Nephron (organoid): Measurements from ENCODE around the gene KCNIP4.

Experiments used
- H3K27ac Mint-ChIP-seq, 3 experiments: 2 replicates each; pipeline ENCODE4 v1.8.0; 2020; ENCODE audit warnings: mixed read lengths in 3 of 3, mild to moderate bottlenecking in 2 of 3, moderate library complexity in 1 of 3
- H3K27me3 Mint-ChIP-seq: 2 replicates; pipeline ENCODE4 v1.8.0; 2021; ENCODE audit warnings: low read depth, mild to moderate bottlenecking, moderate library complexity, mixed read lengths
- H3K36me3 Mint-ChIP-seq: 2 replicates; pipeline ENCODE4 v1.8.0; 2020; ENCODE audit warnings: low read depth, mixed read lengths
- H3K4me1 Mint-ChIP-seq: 2 replicates; pipeline ENCODE4 v1.8.0; 2020; ENCODE audit warnings: mixed read lengths
- H3K4me3 Mint-ChIP-seq, 3 experiments: 2 replicates each; pipeline ENCODE4 v1.8.0; 2020; ENCODE audit warnings: mild to moderate bottlenecking in 3 of 3, mixed read lengths in 3 of 3, moderate library complexity in 2 of 3
- H3K9me3 Mint-ChIP-seq: 2 replicates; pipeline ENCODE4 v1.8.0; 2020; ENCODE audit warnings: mixed read lengths
- TF ChIP-seq, protein P1 (sequence below), 3 experiments: fragments of 200-600 bp; sonication (generic); IDR thresholded peaks; one replicate each; pipeline ENCODE4 v1.5.0; 2021; ENCODE audit warnings: antibody characterized with exemption in 3 of 3; ENCODE audit not compliant: unreplicated experiment in 3 of 3

KCNIP4 gene

DNA sequence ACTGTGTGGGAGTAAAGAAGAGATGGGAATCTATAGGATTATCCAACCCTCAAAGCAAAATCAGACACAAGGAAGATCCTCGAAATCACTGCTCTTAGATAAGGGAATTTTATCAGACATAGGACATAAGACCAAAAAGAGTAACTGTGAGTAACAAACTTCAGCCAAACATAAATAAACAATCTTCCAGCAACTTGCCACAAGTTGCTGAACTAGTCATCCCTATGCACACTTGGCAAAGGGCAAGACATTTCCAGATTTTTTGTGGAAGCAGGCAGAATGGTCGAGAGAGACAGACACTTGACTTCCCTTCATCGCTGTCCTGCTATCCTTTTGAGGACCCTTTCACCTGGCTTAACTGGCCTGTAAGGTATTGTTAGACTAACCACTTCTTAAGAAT, 89.6 kb downstream of the KCNIP4 start:
- TF ChIP-seq, protein P1, sequence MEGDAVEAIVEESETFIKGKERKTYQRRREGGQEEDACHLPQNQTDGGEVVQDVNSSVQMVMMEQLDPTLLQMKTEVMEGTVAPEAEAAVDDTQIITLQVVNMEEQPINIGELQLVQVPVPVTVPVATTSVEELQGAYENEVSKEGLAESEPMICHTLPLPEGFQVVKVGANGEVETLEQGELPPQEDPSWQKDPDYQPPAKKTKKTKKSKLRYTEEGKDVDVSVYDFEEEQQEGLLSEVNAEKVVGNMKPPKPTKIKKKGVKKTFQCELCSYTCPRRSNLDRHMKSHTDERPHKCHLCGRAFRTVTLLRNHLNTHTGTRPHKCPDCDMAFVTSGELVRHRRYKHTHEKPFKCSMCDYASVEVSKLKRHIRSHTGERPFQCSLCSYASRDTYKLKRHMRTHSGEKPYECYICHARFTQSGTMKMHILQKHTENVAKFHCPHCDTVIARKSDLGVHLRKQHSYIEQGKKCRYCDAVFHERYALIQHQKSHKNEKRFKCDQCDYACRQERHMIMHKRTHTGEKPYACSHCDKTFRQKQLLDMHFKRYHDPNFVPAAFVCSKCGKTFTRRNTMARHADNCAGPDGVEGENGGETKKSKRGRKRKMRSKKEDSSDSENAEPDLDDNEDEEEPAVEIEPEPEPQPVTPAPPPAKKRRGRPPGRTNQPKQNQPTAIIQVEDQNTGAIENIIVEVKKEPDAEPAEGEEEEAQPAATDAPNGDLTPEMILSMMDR (IDR thresholded peaks at IDR 0.05; ENCODE audit: unreplicated experiment in 3 of 3), result no peak
- no peaks in the 10 kb centered on the region for H3K36me3 Mint-ChIP-seq
- H3K27me3 Mint-ChIP-seq, result no peaks in the 10 kb centered on the region
- H3K4me1 Mint-ChIP-seq, result no peaks in the 10 kb centered on the region
- H3K27ac Mint-ChIP-seq, result no peak overlapping the region
- H3K9me3 Mint-ChIP-seq, result no peaks in the 10 kb centered on the region
- no peak overlapping the region for H3K4me3 Mint-ChIP-seq

DNA sequence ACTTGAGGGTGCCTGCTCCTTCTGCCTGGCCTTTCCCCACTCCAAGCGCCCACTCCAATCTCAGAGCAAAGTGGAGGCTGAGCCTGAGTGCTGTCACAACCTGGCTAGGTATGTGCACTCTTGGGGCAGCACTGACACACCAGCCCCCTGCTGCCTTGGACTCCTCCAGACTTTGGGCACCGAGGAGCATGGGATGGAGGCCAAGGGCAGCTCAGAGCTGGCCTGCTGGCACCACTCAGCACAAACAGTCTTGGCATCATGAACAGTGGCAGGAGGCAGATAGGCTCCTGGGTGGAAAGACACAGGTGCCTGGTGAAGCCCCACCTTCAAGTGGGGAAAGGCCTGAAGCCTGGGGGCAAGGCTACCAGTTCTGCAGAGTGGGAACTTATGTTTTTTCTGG, 91.8 kb downstream of the KCNIP4 start:
- Mint-ChIP-seq H3K4me1 (no peaks in the 10 kb centered on the region), H3K27ac (no peak overlapping the region), H3K9me3 (no peaks in the 10 kb centered on the region), H3K27me3 (no peaks in the 10 kb centered on the region), H3K4me3 (no peak overlapping the region), H3K36me3 (no peaks in the 10 kb centered on the region)
- TF ChIP-seq, protein P1 (IDR thresholded peaks at IDR 0.05; ENCODE audit: unreplicated experiment in 3 of 3), result no peak

DNA sequence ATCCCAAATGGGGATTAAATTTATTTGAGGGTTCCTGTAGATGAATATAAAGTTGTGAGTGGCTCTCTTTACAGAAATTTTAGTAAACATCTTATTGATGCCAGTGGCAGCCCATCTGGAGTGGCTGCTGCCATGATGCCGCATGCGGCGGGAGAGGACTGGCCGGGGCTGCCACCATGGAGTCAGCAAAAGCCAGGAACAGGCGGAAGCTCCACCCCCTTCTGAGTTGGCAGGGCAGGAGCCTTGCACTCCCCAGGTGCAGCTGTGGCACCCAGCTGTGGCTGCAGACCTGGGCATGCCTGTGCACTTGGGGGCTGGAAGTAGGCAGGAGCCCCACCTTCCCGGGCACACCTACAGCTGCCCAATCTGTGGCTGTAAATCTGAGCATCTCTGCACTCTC, 92.3 kb downstream of the KCNIP4 start:
- no peaks in the 10 kb centered on the region for H3K36me3 Mint-ChIP-seq
- TF ChIP-seq, protein P1 (IDR thresholded peaks at IDR 0.05; ENCODE audit: unreplicated experiment in 3 of 3), result no peak
- no peak overlapping the region for H3K4me3 Mint-ChIP-seq
- H3K27ac Mint-ChIP-seq, result no peak overlapping the region
- no peaks in the 10 kb centered on the region for H3K27me3 Mint-ChIP-seq
- H3K4me1 Mint-ChIP-seq, result no peaks in the 10 kb centered on the region
- H3K9me3 Mint-ChIP-seq, result no peaks in the 10 kb centered on the region

DNA sequence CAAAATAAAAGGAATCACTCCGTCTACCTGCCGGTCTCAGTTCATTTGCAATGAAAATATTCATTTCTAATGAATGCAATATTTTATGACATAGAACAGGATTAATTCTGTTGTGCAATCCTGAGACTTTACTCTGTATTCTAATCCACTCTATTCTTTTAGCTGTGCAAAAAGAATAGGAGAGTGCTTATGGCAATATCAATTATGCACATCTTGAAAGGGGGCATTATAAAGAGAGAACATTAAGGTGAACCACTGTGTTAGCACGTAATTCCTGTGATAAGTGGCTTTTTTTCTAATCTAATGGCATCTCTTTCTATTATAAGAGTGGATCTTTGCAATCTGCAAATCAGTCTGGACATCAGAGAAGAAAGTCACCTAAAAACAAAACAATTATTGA, 99.5 kb downstream of the KCNIP4 start:
- no peak overlapping the region for H3K27ac Mint-ChIP-seq
- no peaks in the 10 kb centered on the region for H3K27me3 Mint-ChIP-seq
- peaks cover 9% of the 10 kb centered on the region for H3K4me1 Mint-ChIP-seq
- no peaks in the 10 kb centered on the region for H3K36me3 Mint-ChIP-seq
- H3K9me3 Mint-ChIP-seq, result no peaks in the 10 kb centered on the region
- TF ChIP-seq, protein P1 (IDR thresholded peaks at IDR 0.05; ENCODE audit: unreplicated experiment in 3 of 3), result no peak
- H3K4me3 Mint-ChIP-seq, result no peak overlapping the region

DNA sequence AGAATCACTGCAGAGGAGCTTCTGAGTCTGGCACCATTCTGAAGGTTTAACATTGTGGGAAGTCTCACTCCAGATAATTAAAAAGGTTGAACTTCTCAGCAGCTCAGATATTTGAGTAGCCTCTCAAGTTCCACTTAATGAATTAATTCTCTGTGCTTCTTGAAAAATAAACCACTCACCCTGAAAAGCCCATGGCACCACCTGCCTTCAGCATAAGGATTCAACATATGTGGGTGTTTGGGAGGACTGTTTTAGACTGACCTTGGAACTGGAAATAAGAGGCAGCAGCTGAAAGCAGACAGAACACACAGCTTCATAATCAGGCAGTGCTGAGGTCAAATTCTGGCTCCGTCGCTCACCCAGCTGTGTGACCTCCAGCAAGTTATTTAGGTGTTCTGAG, 100.6 kb downstream of the KCNIP4 start:
- Mint-ChIP-seq H3K4me1 (peaks cover 9% of the 10 kb centered on the region), H3K9me3 (no peaks in the 10 kb centered on the region), H3K27me3 (no peaks in the 10 kb centered on the region), H3K36me3 (no peaks in the 10 kb centered on the region), H3K4me3 (no peak overlapping the region), H3K27ac (peak overlapping the region in 1 of 3 experiments; percentile 2)
- TF ChIP-seq, protein P1 (IDR thresholded peaks at IDR 0.05; ENCODE audit: unreplicated experiment in 3 of 3), result no peak

DNA sequence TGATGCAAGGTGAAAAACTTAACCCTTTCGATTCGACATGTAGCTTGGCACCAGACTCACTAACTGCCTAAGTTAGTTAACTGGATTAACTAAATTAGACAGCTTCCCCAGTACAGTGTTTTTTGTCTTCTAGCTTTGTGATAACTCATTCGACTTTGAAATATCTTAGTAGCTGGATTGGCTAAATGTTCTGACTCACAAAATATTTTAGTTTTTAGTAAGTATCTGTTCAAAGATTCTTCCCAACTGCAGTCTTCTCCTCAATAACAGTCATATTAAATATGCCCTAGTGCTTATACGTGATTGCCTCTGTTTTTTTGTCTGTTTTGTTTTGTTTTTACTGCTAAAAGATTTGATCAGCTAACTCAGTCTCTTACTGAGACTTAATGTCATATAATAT, 102.9 kb downstream of the KCNIP4 start:
- H3K9me3 Mint-ChIP-seq, result no peaks in the 10 kb centered on the region
- H3K4me3 Mint-ChIP-seq, result no peak overlapping the region
- H3K4me1 Mint-ChIP-seq, result peaks cover 9% of the 10 kb centered on the region
- TF ChIP-seq, protein P1 (IDR thresholded peaks at IDR 0.05; ENCODE audit: unreplicated experiment in 3 of 3), result no peak
- no peaks in the 10 kb centered on the region for H3K36me3 Mint-ChIP-seq
- no peaks in the 10 kb centered on the region for H3K27me3 Mint-ChIP-seq
- H3K27ac Mint-ChIP-seq, result no peak overlapping the region
